ENCODE results near the gene LRMDA.

DNA sequence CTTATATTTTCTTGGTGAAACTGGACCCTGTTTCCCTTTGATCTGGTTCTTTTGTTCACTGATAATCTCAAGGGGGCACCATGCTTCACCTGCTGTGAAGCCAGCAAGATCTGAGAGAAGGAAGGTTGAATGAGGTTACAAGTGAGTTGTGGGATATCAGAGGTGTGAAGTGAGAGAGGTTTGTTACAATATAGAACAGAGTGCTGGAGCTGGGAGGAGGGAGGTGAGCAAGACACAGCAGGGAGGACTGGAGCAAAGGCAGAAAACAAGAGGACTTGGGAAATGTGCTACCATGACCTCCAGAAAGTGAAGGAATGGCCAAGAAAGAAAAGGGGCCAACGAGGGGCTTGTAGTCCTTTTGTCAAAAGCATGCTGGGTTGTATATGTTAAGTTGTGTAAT, 156.6 kb downstream of the LRMDA start:
- TF ChIP-seq, protein P1, sequence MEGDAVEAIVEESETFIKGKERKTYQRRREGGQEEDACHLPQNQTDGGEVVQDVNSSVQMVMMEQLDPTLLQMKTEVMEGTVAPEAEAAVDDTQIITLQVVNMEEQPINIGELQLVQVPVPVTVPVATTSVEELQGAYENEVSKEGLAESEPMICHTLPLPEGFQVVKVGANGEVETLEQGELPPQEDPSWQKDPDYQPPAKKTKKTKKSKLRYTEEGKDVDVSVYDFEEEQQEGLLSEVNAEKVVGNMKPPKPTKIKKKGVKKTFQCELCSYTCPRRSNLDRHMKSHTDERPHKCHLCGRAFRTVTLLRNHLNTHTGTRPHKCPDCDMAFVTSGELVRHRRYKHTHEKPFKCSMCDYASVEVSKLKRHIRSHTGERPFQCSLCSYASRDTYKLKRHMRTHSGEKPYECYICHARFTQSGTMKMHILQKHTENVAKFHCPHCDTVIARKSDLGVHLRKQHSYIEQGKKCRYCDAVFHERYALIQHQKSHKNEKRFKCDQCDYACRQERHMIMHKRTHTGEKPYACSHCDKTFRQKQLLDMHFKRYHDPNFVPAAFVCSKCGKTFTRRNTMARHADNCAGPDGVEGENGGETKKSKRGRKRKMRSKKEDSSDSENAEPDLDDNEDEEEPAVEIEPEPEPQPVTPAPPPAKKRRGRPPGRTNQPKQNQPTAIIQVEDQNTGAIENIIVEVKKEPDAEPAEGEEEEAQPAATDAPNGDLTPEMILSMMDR (IDR thresholded peaks at IDR 0.05): no peak
- TF ChIP-seq POLR2A (IDR thresholded peaks at IDR 0.05): no peak
